Astrocyte of the spinal cord (primary cell): Measurements from ENCODE around the gene SLC8A3.

ENCODE experiments used
- DNase-seq: peaks from one replicate; pipeline ENCODE4 v3.0.0; 2011; ENCODE audit warnings: low read depth, low spot score
- H3K4me3 ChIP-seq: 2 replicates; pipeline ENCODE4 v1.5.1; 2011; ENCODE audit warnings: low read depth, mild to moderate bottlenecking, low read length, moderate library complexity
- in situ Hi-C: cut with HindIII; loops from 2 replicates; pipeline ENCODE4 v1.10.0; 2017; ENCODE audit warnings: low sequenced_read_pairs
- TF ChIP-seq, protein P1 (sequence below): IDR thresholded peaks from 2 replicates; pipeline ENCODE4 v1.5.1; 2012; ENCODE audit warnings: low read depth, mild to moderate bottlenecking, low read length, inconsistent platforms

Gene SLC8A3

DNA sequence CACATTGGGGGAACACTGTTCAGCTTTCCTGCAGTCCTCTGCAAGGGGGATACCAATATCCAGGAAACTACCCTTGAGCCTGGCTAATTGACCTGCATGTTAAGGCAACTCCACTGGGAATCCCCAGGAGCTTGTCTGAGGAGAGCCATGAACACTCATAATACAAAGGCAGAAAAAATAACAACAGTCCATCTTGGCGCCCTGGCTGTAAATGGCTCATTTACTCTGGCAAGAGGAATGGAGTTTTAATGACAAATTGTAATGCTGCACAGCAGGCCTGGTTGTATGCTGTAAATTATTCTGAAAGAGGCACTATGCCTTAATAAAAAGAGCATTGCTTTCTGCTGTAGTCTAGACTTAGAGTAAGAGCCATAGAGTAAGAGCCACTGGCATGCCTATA lies 58.3 kb downstream of the SLC8A3 start:
- TF ChIP-seq, protein P1, sequence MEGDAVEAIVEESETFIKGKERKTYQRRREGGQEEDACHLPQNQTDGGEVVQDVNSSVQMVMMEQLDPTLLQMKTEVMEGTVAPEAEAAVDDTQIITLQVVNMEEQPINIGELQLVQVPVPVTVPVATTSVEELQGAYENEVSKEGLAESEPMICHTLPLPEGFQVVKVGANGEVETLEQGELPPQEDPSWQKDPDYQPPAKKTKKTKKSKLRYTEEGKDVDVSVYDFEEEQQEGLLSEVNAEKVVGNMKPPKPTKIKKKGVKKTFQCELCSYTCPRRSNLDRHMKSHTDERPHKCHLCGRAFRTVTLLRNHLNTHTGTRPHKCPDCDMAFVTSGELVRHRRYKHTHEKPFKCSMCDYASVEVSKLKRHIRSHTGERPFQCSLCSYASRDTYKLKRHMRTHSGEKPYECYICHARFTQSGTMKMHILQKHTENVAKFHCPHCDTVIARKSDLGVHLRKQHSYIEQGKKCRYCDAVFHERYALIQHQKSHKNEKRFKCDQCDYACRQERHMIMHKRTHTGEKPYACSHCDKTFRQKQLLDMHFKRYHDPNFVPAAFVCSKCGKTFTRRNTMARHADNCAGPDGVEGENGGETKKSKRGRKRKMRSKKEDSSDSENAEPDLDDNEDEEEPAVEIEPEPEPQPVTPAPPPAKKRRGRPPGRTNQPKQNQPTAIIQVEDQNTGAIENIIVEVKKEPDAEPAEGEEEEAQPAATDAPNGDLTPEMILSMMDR = no peak
- in situ Hi-C loops = no loop called here

DNA sequence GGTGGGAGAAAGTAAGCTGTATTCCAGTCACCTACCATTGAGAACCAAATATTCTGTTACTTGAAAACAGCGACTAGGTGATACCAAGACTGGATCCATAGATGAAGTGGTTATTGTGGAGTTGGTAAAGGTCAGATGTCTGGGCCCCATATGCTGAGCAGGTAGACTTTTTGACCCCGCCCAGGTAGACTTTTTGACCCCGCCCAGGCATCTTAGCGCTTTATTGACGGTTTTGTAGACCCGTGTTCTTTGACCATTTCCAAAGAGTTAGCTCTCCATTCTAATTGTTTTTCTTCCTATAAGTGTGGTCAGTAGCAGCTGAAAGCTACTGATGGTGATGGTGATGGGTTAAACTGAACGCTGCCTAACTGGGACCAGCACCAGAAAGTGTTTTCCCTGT lies 61.6 kb downstream of the SLC8A3 start:
- TF ChIP-seq, protein P1 = no peak
- in situ Hi-C loops = no loop called here
- no peak overlapping the region for H3K4me3 ChIP-seq
- DNase-seq = no peak

More for the DNA sequence above, 58.3 kb downstream of the SLC8A3 start:
- H3K4me3 ChIP-seq = no peak overlapping the region
- DNase-seq = no peak

DNA sequence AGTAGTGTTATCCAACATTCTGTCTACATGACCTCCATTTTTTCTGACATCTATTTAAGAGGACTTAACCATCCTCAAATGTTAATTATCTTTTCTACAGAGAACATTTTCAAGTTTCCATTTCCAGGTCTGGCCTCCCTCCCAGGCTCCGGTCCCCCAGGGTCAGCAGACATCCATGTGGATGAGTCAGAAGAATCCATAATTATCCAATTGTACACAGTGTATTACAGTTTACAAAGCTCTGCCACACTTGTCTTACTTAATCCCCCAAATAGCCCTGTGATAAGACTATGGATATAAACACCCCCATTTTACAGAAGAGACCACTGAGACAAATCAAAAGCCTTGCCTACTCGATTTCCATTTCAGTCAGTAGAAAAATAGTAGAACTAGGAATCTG lies 65.0 kb downstream of the SLC8A3 start:
- in situ Hi-C loops = no loop called here
- no peak for DNase-seq
- TF ChIP-seq, protein P1 = no peak
- H3K4me3 ChIP-seq = no peak overlapping the region

DNA sequence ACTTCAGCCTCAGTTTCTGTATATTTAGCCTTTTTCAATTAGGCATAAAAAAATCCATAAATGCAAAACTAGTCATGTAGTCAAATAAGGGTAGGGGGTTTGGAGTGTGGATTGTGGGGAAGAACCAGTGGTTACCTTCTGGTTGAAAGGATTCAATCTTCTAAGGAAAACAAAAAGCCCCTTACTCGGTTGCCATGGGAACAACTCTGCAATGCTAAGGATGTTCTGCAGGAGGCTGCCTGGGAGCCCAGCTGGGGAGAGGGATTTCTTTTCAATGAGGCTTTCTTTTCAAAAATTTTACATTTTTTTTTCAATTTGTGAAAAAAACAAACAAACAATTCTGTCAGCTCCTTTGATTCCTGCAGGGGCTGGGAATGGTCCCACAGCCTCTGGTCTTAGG lies 67.2 kb downstream of the SLC8A3 start:
- no peak overlapping the region for H3K4me3 ChIP-seq
- DNase-seq = no peak
- in situ Hi-C loops = no loop called here
- TF ChIP-seq, protein P1 = no peak

DNA sequence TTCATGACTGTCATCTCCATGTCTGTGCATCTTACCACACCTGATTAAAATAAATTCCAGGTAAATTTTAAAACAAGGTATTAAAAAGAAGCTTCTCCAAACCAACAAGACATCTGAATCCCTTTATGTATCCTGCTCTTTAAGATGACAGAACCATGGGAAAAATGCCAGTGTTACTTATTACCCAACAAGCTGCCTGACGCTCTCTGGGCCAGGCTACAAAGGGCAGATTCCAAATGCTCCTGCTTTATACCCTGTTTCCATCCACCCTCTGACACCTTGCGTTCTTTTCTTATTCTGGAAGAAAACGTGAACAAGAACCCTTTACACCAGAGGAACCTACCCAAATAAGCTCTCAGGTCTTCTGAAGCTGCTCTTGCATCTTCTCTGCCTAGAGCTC lies 70.7 kb downstream of the SLC8A3 start:
- DNase-seq = no peak
- in situ Hi-C loops = no loop called here
- no peak overlapping the region for H3K4me3 ChIP-seq
- TF ChIP-seq, protein P1 = no peak

DNA sequence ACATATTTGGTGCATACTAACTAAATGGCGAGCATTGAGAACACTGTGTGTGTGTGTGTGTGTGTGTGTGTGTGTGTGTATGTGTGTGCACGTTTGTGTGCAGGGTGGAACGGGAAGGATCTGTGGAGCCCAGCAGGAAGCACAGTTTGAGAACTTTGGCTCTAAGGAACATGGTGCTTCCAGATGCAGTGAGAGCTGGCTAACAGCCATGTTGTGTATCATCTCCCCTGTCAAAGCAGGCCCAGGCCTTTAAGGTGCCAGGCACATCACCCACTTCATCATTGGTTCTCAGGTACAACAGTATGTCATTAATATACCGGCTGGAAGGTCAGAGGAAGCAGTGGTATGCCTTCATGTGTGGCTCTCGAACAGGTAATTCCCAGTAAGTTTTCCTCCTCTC lies 72.5 kb downstream of the SLC8A3 start:
- H3K4me3 ChIP-seq = no peak overlapping the region
- TF ChIP-seq, protein P1 = no peak
- no peak for DNase-seq
- in situ Hi-C loops = no loop called here

DNA sequence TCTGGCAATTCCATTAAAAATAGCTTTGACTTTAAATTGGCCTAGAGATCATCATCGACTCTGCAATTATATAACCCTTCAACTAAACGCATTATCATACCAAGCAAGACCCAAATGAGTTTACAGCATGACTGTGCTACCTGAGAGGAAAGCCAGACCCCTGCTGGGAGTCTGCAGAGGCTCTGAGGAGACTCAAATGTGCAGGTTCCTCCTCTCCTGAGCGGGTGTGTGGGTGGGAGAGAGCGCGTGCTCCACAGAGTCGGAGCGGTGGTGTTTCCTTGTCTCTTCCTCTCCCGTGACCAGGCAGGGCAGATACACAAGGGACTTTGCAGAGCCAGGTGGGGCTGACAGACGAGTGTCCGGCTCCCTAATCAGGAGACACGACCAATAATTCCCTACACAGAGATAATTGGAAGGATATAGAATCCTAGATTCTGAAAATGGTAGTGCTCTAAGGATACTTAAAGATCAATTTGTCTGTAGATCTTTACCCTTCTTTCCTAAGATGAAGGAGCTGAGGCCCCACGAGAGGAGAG lies 74.1 kb downstream of the SLC8A3 start:
- TF ChIP-seq, protein P1 = no peak
- DNase-seq = no peak
- in situ Hi-C loops = no loop called here
- no peak overlapping the region for H3K4me3 ChIP-seq
